NB4 (cell line): Measurements from ENCODE around the gene CDKN3.
A peak's percentile ranks its signal among the peaks of the same experiment; 100 is the strongest.

ENCODE experiments used
- DNase-seq: peaks from one replicate; pipeline ENCODE4 v3.0.0; 2010; ENCODE audit warnings: low read depth
- H3K4me3 ChIP-seq: one replicate; pipeline ENCODE4 v1.5.1; 2011; ENCODE audit warnings: mild to moderate bottlenecking, low read depth, low read length, moderate library complexity
- MYC ChIP-seq: IDR thresholded peaks from 2 replicates; pipeline ENCODE4 v1.6.1; 2011; ENCODE audit warnings: low read depth, low read length
- POLR2A ChIP-seq: IDR thresholded peaks from 2 replicates; pipeline ENCODE4 v1.6.1; 2011; ENCODE audit warnings: mild to moderate bottlenecking; ENCODE audit not compliant: insufficient read length; ENCODE audit errors: extremely low read depth
- TF ChIP-seq, protein P1 (sequence below): IDR thresholded peaks from 2 replicates; pipeline ENCODE4 v1.6.1; 2011; ENCODE audit warnings: low read depth, low read length
- TF ChIP-seq, protein P2 (sequence below): IDR thresholded peaks from one replicate; pipeline ENCODE4 v1.5.1; 2012; ENCODE audit warnings: low read depth, low read length

The CDKN3 gene

GRCh38 chr14:54350203-54350602 lies 46.6 kb upstream of the CDKN3 start:
- TF ChIP-seq, protein P1, sequence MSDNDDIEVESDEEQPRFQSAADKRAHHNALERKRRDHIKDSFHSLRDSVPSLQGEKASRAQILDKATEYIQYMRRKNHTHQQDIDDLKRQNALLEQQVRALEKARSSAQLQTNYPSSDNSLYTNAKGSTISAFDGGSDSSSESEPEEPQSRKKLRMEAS = no peak
- H3K4me3 ChIP-seq = no peak overlapping the region
- DNase-seq = no peak

DNA sequence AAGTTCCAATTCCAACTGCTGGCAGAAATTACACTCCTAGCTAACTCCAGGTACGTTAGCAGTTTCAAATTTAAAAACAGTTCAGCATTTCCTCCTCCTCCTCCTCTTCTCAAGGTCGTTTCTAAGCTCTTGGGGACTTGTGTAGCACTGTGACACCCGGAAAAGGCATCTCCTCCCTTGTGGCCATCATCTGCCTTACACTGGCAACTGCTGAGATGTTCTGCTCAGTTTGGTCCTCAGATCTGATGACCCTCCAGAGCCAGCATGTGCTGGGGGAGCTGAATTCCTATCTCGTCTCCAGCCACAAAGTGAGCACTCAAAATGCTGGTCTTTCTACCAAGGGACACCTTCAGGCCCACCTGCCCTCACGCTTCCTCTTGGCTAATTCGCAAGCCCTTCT lies 43.5 kb upstream of the CDKN3 start:
- DNase-seq = no peak
- TF ChIP-seq, protein P1 = no peak
- TF ChIP-seq POLR2A = no peak
- TF ChIP-seq, protein P2, sequence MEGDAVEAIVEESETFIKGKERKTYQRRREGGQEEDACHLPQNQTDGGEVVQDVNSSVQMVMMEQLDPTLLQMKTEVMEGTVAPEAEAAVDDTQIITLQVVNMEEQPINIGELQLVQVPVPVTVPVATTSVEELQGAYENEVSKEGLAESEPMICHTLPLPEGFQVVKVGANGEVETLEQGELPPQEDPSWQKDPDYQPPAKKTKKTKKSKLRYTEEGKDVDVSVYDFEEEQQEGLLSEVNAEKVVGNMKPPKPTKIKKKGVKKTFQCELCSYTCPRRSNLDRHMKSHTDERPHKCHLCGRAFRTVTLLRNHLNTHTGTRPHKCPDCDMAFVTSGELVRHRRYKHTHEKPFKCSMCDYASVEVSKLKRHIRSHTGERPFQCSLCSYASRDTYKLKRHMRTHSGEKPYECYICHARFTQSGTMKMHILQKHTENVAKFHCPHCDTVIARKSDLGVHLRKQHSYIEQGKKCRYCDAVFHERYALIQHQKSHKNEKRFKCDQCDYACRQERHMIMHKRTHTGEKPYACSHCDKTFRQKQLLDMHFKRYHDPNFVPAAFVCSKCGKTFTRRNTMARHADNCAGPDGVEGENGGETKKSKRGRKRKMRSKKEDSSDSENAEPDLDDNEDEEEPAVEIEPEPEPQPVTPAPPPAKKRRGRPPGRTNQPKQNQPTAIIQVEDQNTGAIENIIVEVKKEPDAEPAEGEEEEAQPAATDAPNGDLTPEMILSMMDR = no peak
- no peak for TF ChIP-seq MYC
- no peak overlapping the region for H3K4me3 ChIP-seq

DNA sequence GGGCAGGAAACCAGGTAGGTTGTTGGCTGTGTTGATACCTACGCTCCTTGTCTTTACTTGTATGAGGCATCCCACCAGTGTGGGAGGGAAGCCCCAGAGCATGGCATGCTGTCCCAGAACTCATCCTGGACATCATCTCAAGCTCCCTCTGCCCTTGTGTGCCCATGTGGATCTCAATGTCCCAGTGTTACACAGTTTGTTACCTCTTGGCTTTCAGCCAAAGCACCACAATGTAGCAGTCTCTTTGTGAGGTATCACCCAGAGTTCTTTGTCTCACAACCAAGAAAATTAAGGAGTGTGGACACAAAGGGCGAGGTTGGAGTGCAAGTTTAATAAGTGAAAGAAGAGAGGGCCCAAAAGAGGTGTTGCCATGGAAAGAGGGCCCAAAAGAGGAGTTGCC lies 43.1 kb upstream of the CDKN3 start:
- no peak overlapping the region for H3K4me3 ChIP-seq
- peak; percentile 11 for DNase-seq
- no peak for TF ChIP-seq MYC
- no peak for TF ChIP-seq POLR2A
- TF ChIP-seq, protein P2 = no peak
- TF ChIP-seq, protein P1 = no peak

- no peak for TF ChIP-seq MYC
- no peak for TF ChIP-seq POLR2A
- TF ChIP-seq, protein P2 = no peak
- TF ChIP-seq, protein P1 = no peak
- H3K4me3 ChIP-seq = no peak overlapping the region
- DNase-seq = peak; percentile 71
Observed at GRCh38 chr14:54354096-54354495, 42.7 kb upstream of the CDKN3 start.

DNA sequence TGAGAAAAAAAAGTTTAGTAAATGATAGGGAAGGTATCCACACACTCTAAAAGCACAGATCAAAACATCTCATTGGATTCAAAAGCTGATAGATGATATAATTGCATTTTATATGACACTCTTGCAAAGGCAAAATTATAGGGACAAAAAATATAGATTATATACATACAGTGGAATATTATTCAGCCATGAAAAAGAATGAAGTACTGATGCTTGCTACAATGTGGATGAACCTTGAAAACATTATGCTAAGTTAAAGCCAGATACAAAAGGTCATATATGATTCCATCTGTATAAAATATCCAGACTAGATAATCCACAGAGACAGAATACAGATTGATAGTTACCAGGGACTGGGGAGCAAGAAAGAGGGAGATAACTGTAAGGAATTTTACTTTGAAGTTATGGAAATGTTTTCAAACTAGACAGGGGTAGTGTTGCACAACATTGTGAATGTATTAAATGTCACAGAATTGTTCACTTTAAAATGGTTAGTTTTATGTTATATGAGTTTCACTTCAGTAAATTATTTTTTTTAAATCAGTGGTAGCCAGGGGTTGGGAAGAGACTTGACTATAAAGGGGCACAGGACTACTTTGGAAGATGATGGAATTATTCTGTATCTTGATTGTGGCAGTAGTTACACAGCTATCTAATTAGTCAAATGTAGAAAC lies 41.7 kb upstream of the CDKN3 start:
- TF ChIP-seq, protein P1 = no peak
- TF ChIP-seq MYC (no peak), POLR2A (no peak)
- TF ChIP-seq, protein P2 = no peak
- DNase-seq = no peak
- H3K4me3 ChIP-seq = no peak overlapping the region

- no peak for DNase-seq
- no peak overlapping the region for H3K4me3 ChIP-seq
- TF ChIP-seq, protein P2 = no peak
- TF ChIP-seq, protein P1 = no peak
- TF ChIP-seq MYC (no peak), POLR2A (no peak)
Observed at GRCh38 chr14:54355698-54356097, 41.1 kb upstream of the CDKN3 start.
